A549 (cell line): ENCODE measurements around the gene TEC. TPM values are rescaled to one million over a fixed set of nuclear protein-coding genes. Genes with fewer than 3 reads are reported as not detected.

ENCODE experiments used
- ATAC-seq, 2 experiments: fragments of 200-7000 bp in 1 of 2; fragments of >200 bp in 1 of 2; cut with Nextera tagmentation in 1 of 2; cut with Tn5 transposase in 1 of 2; 3 replicates each; pipeline versions ENCODE4 v1.8.0 to v1.9.1; 2018 to 2020; ENCODE audit warnings: mild to moderate bottlenecking in 1 of 2, moderate library complexity in 1 of 2
- CTCF ChIA-PET: fragments of 300-600 bp; sonication (Branson Sonifier 250); formaldehyde crosslinking; extraction: SDS; loops from one replicate; lab custom pipeline; 2021; ENCODE audit warnings: antibody characterized with exemption, inconsistent platforms; lab: Yijun Ruan, JAX
- POLR2A ChIA-PET: fragments of 350-600 bp; formaldehyde crosslinking; extraction: SDS; loops from one replicate; lab custom pipeline; 2021; ENCODE audit warnings: antibody characterized with exemption, inconsistent platforms; lab: Yijun Ruan, JAX
- DNase-seq, 2 experiments: peaks; one replicate each; pipeline versions ENCODE4 v3.0.0 to v3.0.0-alpha.2; 2011 to 2016; ENCODE audit warnings: low read depth in 1 of 2, low spot score in 1 of 2
- FAIRE-seq: peaks from 2 replicates; lab custom pipeline; 2011; peaks lifted over from hg19 to GRCh38; lab: Jason Lieb, UNC
- H3K27ac ChIP-seq, 2 experiments: fragments of >200 bp; sonication (Bioruptor Twin); formaldehyde crosslinking; 3 replicates each; pipeline ENCODE4 v1.5.1; 2016 to 2017
- H3K4me1 ChIP-seq: fragments of >200 bp; sonication (Bioruptor Twin); formaldehyde crosslinking; 3 replicates; pipeline ENCODE4 v1.6.1; 2016
- H3K4me2 ChIP-seq: fragments of >200 bp; sonication (Bioruptor Twin); formaldehyde crosslinking; 3 replicates; pipeline ENCODE4 v1.6.1; 2016
- H3K4me3 ChIP-seq: fragments of >200 bp; sonication (Bioruptor Twin); formaldehyde crosslinking; 3 replicates; pipeline ENCODE4 v1.5.1; 2016
- H3K9me3 ChIP-seq: fragments of >200 bp; sonication (Bioruptor Twin); formaldehyde crosslinking; 3 replicates; pipeline ENCODE4 v1.6.1; 2016
- BHLHE40 ChIP-seq: IDR thresholded peaks from 2 replicates; pipeline ENCODE4 v1.6.1; 2012; ENCODE audit warnings: low read depth, low read length, inconsistent platforms
- CBX2 ChIP-seq: fragments of 200-600 bp; sonication (generic); IDR thresholded peaks from 2 replicates; pipeline ENCODE4 v1.6.1; 2016; ENCODE audit warnings: low read depth, mild to moderate bottlenecking, borderline replicate concordance
- CEBPB ChIP-seq, 2 experiments: fragments of >200 bp in 1 of 2; sonication (Bioruptor Twin) in 1 of 2; formaldehyde crosslinking in 1 of 2; IDR thresholded peaks; 2 replicates each; pipeline ENCODE4 v1.6.1; 2012 to 2016
- CHD4 ChIP-seq: fragments of 200-600 bp; sonication (generic); IDR thresholded peaks from 2 replicates; pipeline ENCODE4 v1.6.1; 2016; ENCODE audit warnings: antibody characterized with exemption, mild to moderate bottlenecking, borderline replicate concordance
- EHF ChIP-seq: fragments of 250-450 bp; sonication (Bioruptor Pico); IDR thresholded peaks from 2 replicates; pipeline ENCODE4 v1.5.0; 2020; ENCODE audit warnings: mild to moderate bottlenecking
- EHMT2 ChIP-seq: fragments of 200-600 bp; sonication (generic); IDR thresholded peaks from 2 replicates; pipeline ENCODE4 v1.6.1; 2016; ENCODE audit warnings: antibody characterized with exemption, low read depth, mild to moderate bottlenecking, moderate library complexity
- ESRRA ChIP-seq: fragments of 150-350 bp; IDR thresholded peaks from 2 replicates; pipeline ENCODE4 v1.6.1; 2014; ENCODE audit warnings: mild to moderate bottlenecking, low read length, borderline replicate concordance
- FOXS1 ChIP-seq: fragments of 250-450 bp; sonication (Bioruptor Pico); IDR thresholded peaks from 2 replicates; pipeline ENCODE4 v1.5.0; 2020; ENCODE audit warnings: mild to moderate bottlenecking, moderate library complexity
- HDAC2 ChIP-seq: fragments of 200-600 bp; sonication (generic); IDR thresholded peaks from 2 replicates; pipeline ENCODE4 v1.6.1; 2016
- HOXA7 ChIP-seq: fragments of 250-450 bp; sonication (Bioruptor Pico); IDR thresholded peaks from 2 replicates; pipeline ENCODE4 v1.5.0; 2020; ENCODE audit warnings: mild to moderate bottlenecking, moderate library complexity
- HOXB5 ChIP-seq: fragments of 250-450 bp; sonication (Bioruptor Pico); IDR thresholded peaks from 2 replicates; pipeline ENCODE4 v1.5.0; 2020; ENCODE audit warnings: mild to moderate bottlenecking, moderate library complexity
- MAFK ChIP-seq: fragments of 450-650 bp; IDR thresholded peaks from 2 replicates; pipeline ENCODE4 v1.6.1; 2014; ENCODE audit not compliant: partially characterized antibody
- MYC ChIP-seq: IDR thresholded peaks from 2 replicates; pipeline ENCODE4 v1.6.1; 2012; ENCODE audit warnings: mild to moderate bottlenecking, inconsistent platforms, low read length, improper control_type of control experiment, borderline replicate concordance
- NPAS2 ChIP-seq: fragments of 250-450 bp; sonication (Bioruptor Pico); IDR thresholded peaks from 2 replicates; pipeline ENCODE4 v1.8.0; 2022; ENCODE audit warnings: mild to moderate bottlenecking, moderate library complexity, borderline replicate concordance
- POLR2A ChIP-seq: IDR thresholded peaks from 2 replicates; pipeline ENCODE4 v1.6.1; 2012; ENCODE audit warnings: mild to moderate bottlenecking, low read length
- RAD21 ChIP-seq, 2 experiments: fragments of >200 bp in 1 of 2; sonication (Bioruptor Twin) in 1 of 2; formaldehyde crosslinking in 1 of 2; IDR thresholded peaks in 1 of 2; conservative IDR thresholded peaks in 1 of 2; 2 replicates in 1 of 2; 3 replicates in 1 of 2; pipeline ENCODE4 v1.6.1; 2012 to 2018; ENCODE audit warnings: inconsistent platforms in 1 of 2
- SREBF2 ChIP-seq: fragments of 450-650 bp; IDR thresholded peaks from 2 replicates; pipeline ENCODE4 v1.6.1; 2014; ENCODE audit warnings: mild to moderate bottlenecking, moderate library complexity
- TFCP2L1 ChIP-seq: fragments of 250-450 bp; sonication (Bioruptor Pico); IDR thresholded peaks from 2 replicates; pipeline ENCODE4 v1.5.0; 2021; ENCODE audit warnings: mild to moderate bottlenecking
- TP53 ChIP-seq: fragments of 250-450 bp; sonication (Bioruptor Pico); IDR thresholded peaks from 2 replicates; pipeline ENCODE4 v1.5.0; 2021; ENCODE audit warnings: mild to moderate bottlenecking, moderate library complexity
- ZC3H11A ChIP-seq: fragments of 450-650 bp; IDR thresholded peaks from 2 replicates; pipeline ENCODE4 v1.6.1; 2014; ENCODE audit warnings: antibody characterized with exemption, mild to moderate bottlenecking
- ZSCAN20 ChIP-seq: fragments of 250-450 bp; sonication (Bioruptor Pico); IDR thresholded peaks from 2 replicates; pipeline ENCODE4 v1.8.0; 2022; ENCODE audit warnings: mild to moderate bottlenecking, moderate library complexity
- WGBS: methylation state at CpG from one replicate; pipeline ENCODE4 v1.1.6; 2017; ENCODE audit errors: missing lambda C conversion rate; 5-methylcytosine and 5-hydroxymethylcytosine counted together
- polyA plus RNA-seq, 4 experiments: library from polyadenylated mRNA; depleted of rRNA in 3 of 4; stranded (reverse); fragments of >200 nt; fragmentation: RNase III in 1 of 4; extraction: RNeasy Plus Mini Kit Qiagen cat#74134 plus additional on column Dnase treatment in 1 of 4; gene quantifications; 2 replicates in 3 of 4; 3 replicates in 1 of 4; pipeline ENCODE4 v1.2.3, GENCODE V29; 2011 to 2017
- TF ChIP-seq, protein P1 (sequence below): fragments of >200 bp; sonication (Bioruptor Twin); formaldehyde crosslinking; IDR thresholded peaks from 3 replicates; pipeline ENCODE4 v1.6.1; 2016
- TF ChIP-seq, protein P2 (sequence below): IDR thresholded peaks from 2 replicates; pipeline ENCODE4 v1.6.1; 2012; ENCODE audit warnings: low read depth, borderline replicate concordance
- TF ChIP-seq, protein P3 (sequence below): IDR thresholded peaks from 2 replicates; pipeline ENCODE4 v1.6.1; 2012
- TF ChIP-seq, protein P4 (sequence below): fragments of 200-600 bp; sonication (generic); IDR thresholded peaks from 2 replicates; pipeline ENCODE4 v1.6.1; 2016; ENCODE audit warnings: antibody characterized with exemption, mild to moderate bottlenecking, moderate library complexity

TEC gene
- polyA plus RNA-seq, 2 of the 4 experiments (the other 2 are of a cell fraction), result 1.2 to 1.6 TPM

DNA sequence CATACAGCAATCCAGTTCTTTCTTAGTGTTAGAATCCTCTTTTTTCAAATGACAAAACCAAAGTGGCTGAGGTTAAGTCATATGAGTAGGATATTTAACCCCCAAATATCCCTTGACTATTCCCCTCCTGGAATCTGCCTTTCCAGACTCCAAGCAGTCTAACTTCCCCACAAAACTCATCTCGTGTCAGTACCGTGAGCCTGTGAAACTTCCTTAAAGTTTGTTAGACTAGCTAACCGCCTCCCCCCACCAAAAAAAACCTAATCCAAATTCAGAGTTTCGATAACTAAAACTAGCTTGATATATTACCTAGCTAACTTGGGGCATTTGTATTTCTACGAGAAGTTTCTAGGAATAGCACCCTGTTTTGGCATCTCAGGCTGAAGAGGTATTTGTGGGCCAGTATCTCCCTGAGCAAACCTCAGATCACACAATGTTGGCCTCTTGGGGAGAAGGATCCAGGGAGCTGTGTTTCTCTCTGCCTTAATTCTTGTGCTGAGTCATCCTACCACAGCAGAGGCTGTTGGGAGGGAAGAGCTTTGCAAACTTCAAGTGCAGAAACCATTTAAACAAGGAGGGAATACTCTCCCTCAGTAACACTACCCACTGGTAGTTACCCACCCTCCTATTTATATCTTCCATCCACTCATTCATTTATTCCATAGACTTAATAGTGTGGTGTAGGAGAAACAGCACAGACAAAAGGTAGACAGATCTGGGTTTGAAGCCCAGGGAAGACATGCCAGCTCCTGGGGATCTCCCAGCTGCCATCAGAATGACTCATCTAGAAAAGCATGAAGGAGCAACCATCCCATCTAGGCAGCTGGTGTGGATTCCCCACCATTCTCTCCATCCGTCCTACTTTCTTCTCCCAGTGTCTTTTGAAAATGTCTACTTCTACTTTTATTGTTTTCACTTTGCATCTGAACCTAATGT, 96.3 kb downstream of the TEC start (continued):
- TF ChIP-seq, protein P1, sequence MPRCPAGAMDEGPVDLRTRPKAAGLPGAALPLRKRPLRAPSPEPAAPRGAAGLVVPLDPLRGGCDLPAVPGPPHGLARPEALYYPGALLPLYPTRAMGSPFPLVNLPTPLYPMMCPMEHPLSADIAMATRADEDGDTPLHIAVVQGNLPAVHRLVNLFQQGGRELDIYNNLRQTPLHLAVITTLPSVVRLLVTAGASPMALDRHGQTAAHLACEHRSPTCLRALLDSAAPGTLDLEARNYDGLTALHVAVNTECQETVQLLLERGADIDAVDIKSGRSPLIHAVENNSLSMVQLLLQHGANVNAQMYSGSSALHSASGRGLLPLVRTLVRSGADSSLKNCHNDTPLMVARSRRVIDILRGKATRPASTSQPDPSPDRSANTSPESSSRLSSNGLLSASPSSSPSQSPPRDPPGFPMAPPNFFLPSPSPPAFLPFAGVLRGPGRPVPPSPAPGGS, result no peak
- TF ChIP-seq HDAC2, result no peak
- TF ChIP-seq, all 56 proteins: peak for 3

DNA sequence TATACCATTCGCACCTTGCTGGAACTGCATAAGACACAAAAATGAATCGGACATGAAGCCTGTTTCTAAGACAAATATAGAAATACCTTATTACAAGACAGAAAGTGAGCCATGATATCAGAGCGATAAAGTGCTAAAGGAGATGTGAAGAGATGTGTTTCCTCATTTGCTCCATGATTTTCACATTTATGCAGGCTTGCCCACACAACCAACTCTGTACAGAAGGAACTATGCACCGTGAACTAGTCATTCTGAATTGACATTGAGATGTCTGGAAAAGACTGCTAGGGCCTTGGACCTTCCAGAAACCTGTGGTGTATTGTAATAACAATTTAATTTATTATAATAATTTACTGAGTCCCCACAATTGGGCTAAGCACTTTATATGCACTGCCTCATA, 97.0 kb downstream of the TEC start:
- ATAC-seq, result no peak
- Histone ChIP-seq H3K4me1 (peaks cover 24% of the 10 kb centered on the region), H3K4me3 (no peak overlapping the region), H3K4me2 (no peak overlapping the region), H3K9me3 (no peaks in the 10 kb centered on the region), H3K27ac (peak overlapping the region; percentile 71 to 86)
- TF ChIP-seq EHMT2 (no peak), CHD4 (no peak), MYC (no peak), ESRRA (no peak), HOXA7 (no peak), NPAS2 (CRISPR knock-in tag) (no peak), FOXS1 (CRISPR knock-in tag) (no peak), CBX2 (no peak), BHLHE40 (no peak), ZSCAN20 (CRISPR knock-in tag) (no peak), MAFK (no peak), RAD21 (conservative IDR thresholded peaks at IDR 0.05 in 1 of 2, IDR thresholded peaks at IDR 0.05 in 1 of 2) (no peak), ZC3H11A (no peak), TFCP2L1 (CRISPR knock-in tag) (no peak), TP53 (CRISPR knock-in tag) (no peak), CEBPB (IDR thresholded peaks at IDR 0.05) (no peak)
- TF ChIP-seq, protein P2, sequence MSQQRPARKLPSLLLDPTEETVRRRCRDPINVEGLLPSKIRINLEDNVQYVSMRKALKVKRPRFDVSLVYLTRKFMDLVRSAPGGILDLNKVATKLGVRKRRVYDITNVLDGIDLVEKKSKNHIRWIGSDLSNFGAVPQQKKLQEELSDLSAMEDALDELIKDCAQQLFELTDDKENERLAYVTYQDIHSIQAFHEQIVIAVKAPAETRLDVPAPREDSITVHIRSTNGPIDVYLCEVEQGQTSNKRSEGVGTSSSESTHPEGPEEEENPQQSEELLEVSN, result no peak
- TF ChIP-seq, protein P3, sequence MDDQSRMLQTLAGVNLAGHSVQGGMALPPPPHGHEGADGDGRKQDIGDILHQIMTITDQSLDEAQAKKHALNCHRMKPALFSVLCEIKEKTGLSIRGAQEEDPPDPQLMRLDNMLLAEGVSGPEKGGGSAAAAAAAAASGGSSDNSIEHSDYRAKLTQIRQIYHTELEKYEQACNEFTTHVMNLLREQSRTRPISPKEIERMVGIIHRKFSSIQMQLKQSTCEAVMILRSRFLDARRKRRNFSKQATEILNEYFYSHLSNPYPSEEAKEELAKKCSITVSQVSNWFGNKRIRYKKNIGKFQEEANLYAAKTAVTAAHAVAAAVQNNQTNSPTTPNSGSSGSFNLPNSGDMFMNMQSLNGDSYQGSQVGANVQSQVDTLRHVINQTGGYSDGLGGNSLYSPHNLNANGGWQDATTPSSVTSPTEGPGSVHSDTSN, result no peak
- ChIA-PET POLR2A (no interaction called here), CTCF (no interaction called here)
- WGBS, result 87% methylated on average over 4 of the region's 4 CpGs
- DNase-seq, result no peak
- no peak for FAIRE-seq

DNA sequence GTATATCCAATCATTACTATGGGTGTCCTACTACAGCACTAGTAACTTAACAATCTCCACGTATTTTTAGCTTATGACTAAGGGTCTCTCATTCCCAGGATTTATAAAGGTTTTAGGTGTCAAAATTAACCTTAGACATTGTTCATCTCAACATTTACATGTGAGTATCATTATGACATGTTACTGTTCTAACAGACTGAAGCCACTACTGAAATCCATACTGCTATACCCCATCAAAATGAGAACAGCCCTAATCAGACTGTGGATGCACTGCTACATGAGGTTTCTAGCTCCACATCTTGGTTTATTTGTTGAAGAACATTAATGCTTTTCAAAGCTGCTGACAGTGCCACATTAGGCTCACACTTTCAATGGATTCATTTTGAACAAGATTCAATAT, 100.0 kb downstream of the TEC start:
- DNase-seq (no peak), FAIRE-seq (no peak), ATAC-seq (no peak)
- Histone ChIP-seq H3K9me3 (no peaks in the 10 kb centered on the region), H3K4me2 (no peak overlapping the region), H3K4me1 (peaks cover 15% of the 10 kb centered on the region), H3K4me3 (no peak overlapping the region), H3K27ac (no peak overlapping the region)
- 56% methylated on average over 1 of the region's 1 CpG for WGBS
- POLR2A ChIA-PET, result no interaction called here
- CTCF ChIA-PET, result no interaction called here
- TF ChIP-seq POLR2A (no peak), HOXA7 (no peak), ZSCAN20 (CRISPR knock-in tag) (no peak), SREBF2 (no peak), EHF (CRISPR knock-in tag) (no peak), HOXB5 (CRISPR knock-in tag) (no peak), HDAC2 (no peak)
- TF ChIP-seq, protein P1, result no peak
- TF ChIP-seq, protein P4, sequence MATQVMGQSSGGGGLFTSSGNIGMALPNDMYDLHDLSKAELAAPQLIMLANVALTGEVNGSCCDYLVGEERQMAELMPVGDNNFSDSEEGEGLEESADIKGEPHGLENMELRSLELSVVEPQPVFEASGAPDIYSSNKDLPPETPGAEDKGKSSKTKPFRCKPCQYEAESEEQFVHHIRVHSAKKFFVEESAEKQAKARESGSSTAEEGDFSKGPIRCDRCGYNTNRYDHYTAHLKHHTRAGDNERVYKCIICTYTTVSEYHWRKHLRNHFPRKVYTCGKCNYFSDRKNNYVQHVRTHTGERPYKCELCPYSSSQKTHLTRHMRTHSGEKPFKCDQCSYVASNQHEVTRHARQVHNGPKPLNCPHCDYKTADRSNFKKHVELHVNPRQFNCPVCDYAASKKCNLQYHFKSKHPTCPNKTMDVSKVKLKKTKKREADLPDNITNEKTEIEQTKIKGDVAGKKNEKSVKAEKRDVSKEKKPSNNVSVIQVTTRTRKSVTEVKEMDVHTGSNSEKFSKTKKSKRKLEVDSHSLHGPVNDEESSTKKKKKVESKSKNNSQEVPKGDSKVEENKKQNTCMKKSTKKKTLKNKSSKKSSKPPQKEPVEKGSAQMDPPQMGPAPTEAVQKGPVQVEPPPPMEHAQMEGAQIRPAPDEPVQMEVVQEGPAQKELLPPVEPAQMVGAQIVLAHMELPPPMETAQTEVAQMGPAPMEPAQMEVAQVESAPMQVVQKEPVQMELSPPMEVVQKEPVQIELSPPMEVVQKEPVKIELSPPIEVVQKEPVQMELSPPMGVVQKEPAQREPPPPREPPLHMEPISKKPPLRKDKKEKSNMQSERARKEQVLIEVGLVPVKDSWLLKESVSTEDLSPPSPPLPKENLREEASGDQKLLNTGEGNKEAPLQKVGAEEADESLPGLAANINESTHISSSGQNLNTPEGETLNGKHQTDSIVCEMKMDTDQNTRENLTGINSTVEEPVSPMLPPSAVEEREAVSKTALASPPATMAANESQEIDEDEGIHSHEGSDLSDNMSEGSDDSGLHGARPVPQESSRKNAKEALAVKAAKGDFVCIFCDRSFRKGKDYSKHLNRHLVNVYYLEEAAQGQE, result no peak
- TF ChIP-seq, protein P2, result no peak
